D341Med (cell line): ENCODE measurements around the gene RNFT1.
"Not testable (repeated sequence)": the region's sequence is repeated elsewhere in the genome, so short reads cannot be mapped to it uniquely, and the experiment has no call there.

Experiments used
- DNase-seq: peaks from one replicate; pipeline ENCODE4 v3.0.0; 2012; ENCODE audit warnings: low spot score

Gene RNFT1

GRCh38 chr17:59920637-59921036, 43.9 kb downstream of the RNFT1 start:
- not testable (repeated sequence) for DNase-seq

GRCh38 chr17:59916446-59916845, 48.1 kb downstream of the RNFT1 start:
- DNase-seq = no peak

GRCh38 chr17:59914274-59914854, 50.2 kb downstream of the RNFT1 start:
- peak; percentile 63 for DNase-seq

- no peak for DNase-seq
Measured at GRCh38 chr17:59907467-59907866, 57.1 kb downstream of the RNFT1 start.

GRCh38 chr17:59903455-59903854, 61.1 kb downstream of the RNFT1 start:
- DNase-seq = no peak
